WTC11 (cell line): ENCODE results near the gene PLXNA2. TPM values are rescaled to one million over a fixed set of nuclear protein-coding genes. Genes with fewer than 3 reads are reported as not detected.
A peak's percentile ranks its signal among the peaks of the same experiment; 100 is the strongest.

Experiments used
- ATAC-seq: fragments of 200-7000 bp; cut with Tn5 transposase; 2 replicates; pipeline ENCODE4 v1.10.0; 2021; ENCODE audit warnings: mild to moderate bottlenecking, moderate library complexity
- CTCF ChIA-PET: fragments of 300-600 bp; sonication (Branson Sonifier 250); formaldehyde crosslinking; loops from one replicate; lab custom pipeline; 2021; ENCODE audit warnings: antibody characterized with exemption; lab: Charles Lee
- POLR2A ChIA-PET: fragments of 350-600 bp; sonication (Branson Sonifier 250); formaldehyde crosslinking; loops from one replicate; lab custom pipeline; 2021; ENCODE audit warnings: antibody characterized with exemption; lab: Charles Lee
- DNase-seq: peaks from one replicate; pipeline ENCODE4 v3.0.0; 2021; ENCODE audit warnings: low spot score
- H3K27ac Mint-ChIP-seq: 2 replicates; pipeline ENCODE4 v1.8.0; 2021; ENCODE audit warnings: mixed read lengths
- H3K27me3 Mint-ChIP-seq: 2 replicates; pipeline ENCODE4 v1.8.0; 2021; ENCODE audit warnings: low read depth, mild to moderate bottlenecking, moderate library complexity, mixed read lengths
- H3K36me3 Mint-ChIP-seq: 2 replicates; pipeline ENCODE4 v1.8.0; 2021; ENCODE audit warnings: mixed read lengths
- H3K4me1 Mint-ChIP-seq: 2 replicates; pipeline ENCODE4 v1.8.0; 2022; ENCODE audit warnings: mixed read lengths
- H3K4me3 Mint-ChIP-seq: 2 replicates; pipeline ENCODE4 v1.8.0; 2021; ENCODE audit warnings: mild to moderate bottlenecking, moderate library complexity, mixed read lengths
- H3K9me3 Mint-ChIP-seq: 2 replicates; pipeline ENCODE4 v1.8.0; 2021; ENCODE audit warnings: mixed read lengths
- ARID4B ChIP-seq: sonication (generic); formaldehyde crosslinking; IDR thresholded peaks from 2 replicates; pipeline ENCODE4 v1.8.0; 2023; ENCODE audit warnings: missing genetic modification reagents, mild to moderate bottlenecking, borderline replicate concordance
- ATF1 ChIP-seq: sonication (generic); formaldehyde crosslinking; IDR thresholded peaks from 2 replicates; pipeline ENCODE4 v1.8.1; 2023; ENCODE audit warnings: mild to moderate bottlenecking, moderate library complexity, missing genetic modification reagents
- ATF2 ChIP-seq: sonication (generic); formaldehyde crosslinking; IDR thresholded peaks from 2 replicates; pipeline ENCODE4 v1.8.1; 2022; ENCODE audit warnings: low read depth, missing genetic modification reagents, borderline replicate concordance
- ATF3 ChIP-seq: sonication (generic); formaldehyde crosslinking; conservative IDR thresholded peaks from 2 replicates; pipeline ENCODE4 v1.8.1; 2022; ENCODE audit warnings: mild to moderate bottlenecking, missing genetic modification reagents
- ELF4 ChIP-seq: sonication (generic); formaldehyde crosslinking; IDR thresholded peaks from 2 replicates; pipeline ENCODE4 v1.8.1; 2022; ENCODE audit warnings: low read depth, mild to moderate bottlenecking, moderate library complexity, missing genetic modification reagents
- IRF2 ChIP-seq: sonication (generic); formaldehyde crosslinking; IDR thresholded peaks from 2 replicates; pipeline ENCODE4 v1.8.0; 2022; ENCODE audit warnings: low read depth, missing genetic modification reagents, borderline replicate concordance
- MLX ChIP-seq: sonication (generic); formaldehyde crosslinking; IDR thresholded peaks from 2 replicates; pipeline ENCODE4 v1.8.1; 2023; ENCODE audit warnings: mild to moderate bottlenecking, missing genetic modification reagents, moderate library complexity
- MXD4 ChIP-seq: fragments of 250-450 bp; sonication (Bioruptor Pico); IDR thresholded peaks from 2 replicates; pipeline ENCODE4 v1.8.0; 2021; ENCODE audit warnings: mild to moderate bottlenecking, moderate library complexity, borderline replicate concordance
- NFATC4 ChIP-seq: fragments of 250-450 bp; sonication (Bioruptor Pico); IDR thresholded peaks from 2 replicates; pipeline ENCODE4 v1.9.0; 2021; ENCODE audit warnings: mild to moderate bottlenecking
- PREB ChIP-seq: sonication (generic); formaldehyde crosslinking; IDR thresholded peaks from 2 replicates; pipeline ENCODE4 v1.8.1; 2022; ENCODE audit warnings: mild to moderate bottlenecking, missing genetic modification reagents, moderate library complexity, borderline replicate concordance
- USF2 ChIP-seq: sonication (generic); formaldehyde crosslinking; IDR thresholded peaks from 2 replicates; pipeline ENCODE4 v1.8.1; 2023; ENCODE audit warnings: mild to moderate bottlenecking, missing genetic modification reagents, moderate library complexity
- ZNF121 ChIP-seq: sonication (generic); formaldehyde crosslinking; IDR thresholded peaks from 2 replicates; pipeline ENCODE4 v1.8.0; 2023; ENCODE audit warnings: missing genetic modification reagents
- ZNF423 ChIP-seq: fragments of 250-450 bp; sonication (Bioruptor Pico); IDR thresholded peaks from 2 replicates; pipeline ENCODE4 v2.1.2; 2022; ENCODE audit warnings: mild to moderate bottlenecking, moderate library complexity
- ZNF671 ChIP-seq: fragments of 250-450 bp; sonication (Bioruptor Pico); IDR thresholded peaks from 2 replicates; pipeline ENCODE4 v1.8.0; 2021; ENCODE audit warnings: mild to moderate bottlenecking
- total RNA-seq: library from RNA; stranded (reverse); gene quantifications from 3 replicates; pipeline ENCODE4 v1.2.3, GENCODE V29; 2021
- TF ChIP-seq, protein P1 (sequence below): sonication (generic); formaldehyde crosslinking; IDR thresholded peaks from 2 replicates; pipeline ENCODE4 v1.8.1; 2023; ENCODE audit warnings: mild to moderate bottlenecking, missing genetic modification reagents
- TF ChIP-seq, protein P2 (sequence below): fragments of 250-450 bp; sonication (Bioruptor Pico); IDR thresholded peaks from 2 replicates; pipeline ENCODE4 v1.9.0; 2021; ENCODE audit warnings: moderate library complexity, mild to moderate bottlenecking, inconsistent platforms, borderline replicate concordance
- TF ChIP-seq, protein P3 (sequence below): sonication (generic); formaldehyde crosslinking; IDR thresholded peaks from 2 replicates; pipeline ENCODE4 v1.8.1; 2022; ENCODE audit warnings: mild to moderate bottlenecking, moderate library complexity, missing genetic modification reagents
- TF ChIP-seq, protein P4 (sequence below): sonication (generic); formaldehyde crosslinking; conservative IDR thresholded peaks from 2 replicates; pipeline ENCODE4 v1.8.1; 2023; ENCODE audit warnings: mild to moderate bottlenecking, low read depth, missing genetic modification reagents, moderate library complexity

PLXNA2 gene
- total RNA-seq, 1 experiment from 2014 or later = 4.2 TPM

GRCh38 chr1:208167261-208167869, 76.8 kb downstream of the PLXNA2 start (continued):
- TF ChIP-seq ATF2 (CRISPR knock-in tag) (no peak), ZNF121 (CRISPR knock-in tag) (no peak), USF2 (CRISPR knock-in tag) (no peak), ELF4 (CRISPR knock-in tag) (no peak), ATF3 (CRISPR knock-in tag) (no peak)
- TF ChIP-seq, protein P1, sequence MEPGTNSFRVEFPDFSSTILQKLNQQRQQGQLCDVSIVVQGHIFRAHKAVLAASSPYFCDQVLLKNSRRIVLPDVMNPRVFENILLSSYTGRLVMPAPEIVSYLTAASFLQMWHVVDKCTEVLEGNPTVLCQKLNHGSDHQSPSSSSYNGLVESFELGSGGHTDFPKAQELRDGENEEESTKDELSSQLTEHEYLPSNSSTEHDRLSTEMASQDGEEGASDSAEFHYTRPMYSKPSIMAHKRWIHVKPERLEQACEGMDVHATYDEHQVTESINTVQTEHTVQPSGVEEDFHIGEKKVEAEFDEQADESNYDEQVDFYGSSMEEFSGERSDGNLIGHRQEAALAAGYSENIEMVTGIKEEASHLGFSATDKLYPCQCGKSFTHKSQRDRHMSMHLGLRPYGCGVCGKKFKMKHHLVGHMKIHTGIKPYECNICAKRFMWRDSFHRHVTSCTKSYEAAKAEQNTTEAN = no peak
- TF ChIP-seq, protein P2, sequence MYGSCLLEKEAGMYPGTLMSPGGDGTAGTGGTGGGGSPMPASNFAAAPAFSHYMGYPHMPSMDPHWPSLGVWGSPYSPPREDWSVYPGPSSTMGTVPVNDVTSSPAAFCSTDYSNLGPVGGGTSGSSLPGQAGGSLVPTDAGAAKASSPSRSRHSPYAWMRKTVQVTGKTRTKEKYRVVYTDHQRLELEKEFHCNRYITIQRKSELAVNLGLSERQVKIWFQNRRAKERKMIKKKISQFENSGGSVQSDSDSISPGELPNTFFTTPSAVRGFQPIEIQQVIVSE (CRISPR knock-in tag) = no peak

DNA sequence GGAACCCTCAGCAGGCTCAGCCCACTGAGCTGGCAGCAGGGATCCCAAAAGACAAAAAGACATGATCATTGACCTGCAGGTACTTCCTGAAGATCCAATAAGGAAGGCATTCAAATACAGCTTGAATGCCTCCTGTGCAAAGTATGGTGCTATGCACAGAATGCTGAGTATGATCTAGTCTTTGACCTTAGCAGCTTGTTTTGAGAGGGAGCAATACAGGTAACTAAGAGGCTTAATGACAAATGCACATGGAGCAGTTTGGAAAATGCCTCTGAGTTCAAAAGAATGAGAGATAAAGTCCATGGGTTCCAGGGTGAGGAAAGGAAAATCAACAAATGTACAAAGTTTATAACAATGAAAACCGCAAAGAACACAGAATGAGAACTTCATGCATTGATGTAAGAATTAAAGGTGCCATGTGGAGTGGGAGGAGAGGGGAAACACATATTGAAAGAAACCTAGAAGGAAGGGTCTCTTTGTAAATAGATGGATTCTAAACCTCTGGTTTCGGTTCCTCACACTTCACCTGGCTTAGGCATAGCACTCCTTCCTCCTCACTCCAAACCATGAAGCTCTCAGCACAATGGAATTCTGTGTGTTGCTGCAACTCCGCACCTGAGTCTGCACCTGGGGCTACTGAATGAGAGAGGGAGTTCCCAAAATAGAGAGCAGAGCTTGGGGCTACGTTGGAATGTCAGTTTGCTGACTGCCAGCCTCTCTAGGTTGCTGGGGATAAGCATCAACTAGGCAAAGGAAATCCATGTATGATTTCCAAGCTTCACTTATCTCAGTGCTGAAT, 77.6 kb downstream of the PLXNA2 start:
- Mint-ChIP-seq H3K27me3 (no peaks in the 10 kb centered on the region; the same call in 1 of the 2 replicates), H3K27ac (peak overlapping the region; percentile 17; the same call in 1 of the 2 replicates), H3K4me3 (no peak overlapping the region), H3K9me3 (no peaks in the 10 kb centered on the region), H3K36me3 (no peaks in the 10 kb centered on the region), H3K4me1 (peaks cover 46% of the 10 kb centered on the region)
- ChIA-PET CTCF (interaction anchor here (0.8 to 3.5 kb wide), 11 partner anchors 12 to 144 kb away, joined by 3 to 18 read pairs (median 5); partner anchors contain the start of gene PLXNA2), POLR2A (interaction anchor here (0.9 kb wide), 1 partner anchor 10 kb away, joined by 3 read pairs; no protein-coding TSS in a partner anchor)
- ATAC-seq = peak; percentile 85
- DNase-seq = peak; percentile 33
- TF ChIP-seq IRF2 (CRISPR knock-in tag) = no peak
- no peak for TF ChIP-seq ARID4B
- no peak for TF ChIP-seq NFATC4 (CRISPR knock-in tag)
- TF ChIP-seq MXD4 = no peak
- TF ChIP-seq, protein P3, sequence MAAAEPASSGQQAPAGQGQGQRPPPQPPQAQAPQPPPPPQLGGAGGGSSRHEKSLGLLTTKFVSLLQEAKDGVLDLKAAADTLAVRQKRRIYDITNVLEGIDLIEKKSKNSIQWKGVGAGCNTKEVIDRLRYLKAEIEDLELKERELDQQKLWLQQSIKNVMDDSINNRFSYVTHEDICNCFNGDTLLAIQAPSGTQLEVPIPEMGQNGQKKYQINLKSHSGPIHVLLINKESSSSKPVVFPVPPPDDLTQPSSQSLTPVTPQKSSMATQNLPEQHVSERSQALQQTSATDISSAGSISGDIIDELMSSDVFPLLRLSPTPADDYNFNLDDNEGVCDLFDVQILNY (CRISPR knock-in tag) = no peak
- TF ChIP-seq PREB = no peak
- TF ChIP-seq ZNF671 (CRISPR knock-in tag) = no peak
- TF ChIP-seq, protein P4, sequence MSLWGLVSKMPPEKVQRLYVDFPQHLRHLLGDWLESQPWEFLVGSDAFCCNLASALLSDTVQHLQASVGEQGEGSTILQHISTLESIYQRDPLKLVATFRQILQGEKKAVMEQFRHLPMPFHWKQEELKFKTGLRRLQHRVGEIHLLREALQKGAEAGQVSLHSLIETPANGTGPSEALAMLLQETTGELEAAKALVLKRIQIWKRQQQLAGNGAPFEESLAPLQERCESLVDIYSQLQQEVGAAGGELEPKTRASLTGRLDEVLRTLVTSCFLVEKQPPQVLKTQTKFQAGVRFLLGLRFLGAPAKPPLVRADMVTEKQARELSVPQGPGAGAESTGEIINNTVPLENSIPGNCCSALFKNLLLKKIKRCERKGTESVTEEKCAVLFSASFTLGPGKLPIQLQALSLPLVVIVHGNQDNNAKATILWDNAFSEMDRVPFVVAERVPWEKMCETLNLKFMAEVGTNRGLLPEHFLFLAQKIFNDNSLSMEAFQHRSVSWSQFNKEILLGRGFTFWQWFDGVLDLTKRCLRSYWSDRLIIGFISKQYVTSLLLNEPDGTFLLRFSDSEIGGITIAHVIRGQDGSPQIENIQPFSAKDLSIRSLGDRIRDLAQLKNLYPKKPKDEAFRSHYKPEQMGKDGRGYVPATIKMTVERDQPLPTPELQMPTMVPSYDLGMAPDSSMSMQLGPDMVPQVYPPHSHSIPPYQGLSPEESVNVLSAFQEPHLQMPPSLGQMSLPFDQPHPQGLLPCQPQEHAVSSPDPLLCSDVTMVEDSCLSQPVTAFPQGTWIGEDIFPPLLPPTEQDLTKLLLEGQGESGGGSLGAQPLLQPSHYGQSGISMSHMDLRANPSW (CRISPR knock-in tag) = no peak
- no peak for TF ChIP-seq MLX (CRISPR knock-in tag)
- TF ChIP-seq ZNF423 (CRISPR knock-in tag) = no peak
- no peak for TF ChIP-seq ATF1 (CRISPR knock-in tag)
